ENCODE data around the gene PTPRD.

The PTPRD gene

DNA sequence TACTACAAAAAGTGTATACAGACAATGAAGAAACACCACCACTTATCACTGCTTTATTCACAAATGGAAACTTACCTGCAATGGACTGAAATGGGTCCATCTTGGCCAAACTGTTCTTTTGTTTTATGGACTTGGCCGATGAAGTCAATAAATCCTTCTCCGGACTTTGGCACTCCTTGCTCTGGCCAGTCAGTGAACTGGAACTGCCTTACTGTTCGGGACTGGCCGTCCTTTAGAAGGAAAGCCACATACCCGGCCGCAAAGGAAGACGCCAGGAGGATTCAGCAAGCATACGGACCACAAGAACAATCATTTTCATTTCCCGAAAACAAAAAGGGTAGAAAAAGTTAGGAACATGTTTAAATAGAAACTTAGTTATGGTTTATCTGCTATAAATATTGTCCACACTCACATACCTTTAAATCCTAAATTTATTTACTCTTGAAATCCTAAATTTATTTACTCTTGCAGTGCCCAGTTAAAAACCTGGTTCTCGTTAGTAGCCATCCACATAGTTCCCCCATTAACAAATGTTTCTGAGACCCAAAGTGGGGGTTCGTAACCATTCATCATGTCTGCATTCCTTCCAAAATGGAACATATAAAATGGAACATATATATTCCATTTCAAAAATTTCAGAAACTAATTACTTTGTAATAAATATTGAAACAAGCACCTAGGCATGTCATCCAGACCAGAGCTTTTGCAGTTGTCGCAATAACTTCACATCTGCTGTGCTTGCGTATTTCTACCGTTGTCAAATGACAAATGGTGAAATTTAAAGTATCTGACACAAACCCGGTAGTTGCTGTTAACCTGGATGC lies 2281.1 kb downstream of the PTPRD start:
- no peak overlapping the region for H3K27ac ChIP-seq (ENCODE audit: low read depth, low read length)
- H3K36me3 ChIP-seq (ENCODE audit: insufficient read depth, low read length), result no peaks in the 10 kb centered on the region

DNA sequence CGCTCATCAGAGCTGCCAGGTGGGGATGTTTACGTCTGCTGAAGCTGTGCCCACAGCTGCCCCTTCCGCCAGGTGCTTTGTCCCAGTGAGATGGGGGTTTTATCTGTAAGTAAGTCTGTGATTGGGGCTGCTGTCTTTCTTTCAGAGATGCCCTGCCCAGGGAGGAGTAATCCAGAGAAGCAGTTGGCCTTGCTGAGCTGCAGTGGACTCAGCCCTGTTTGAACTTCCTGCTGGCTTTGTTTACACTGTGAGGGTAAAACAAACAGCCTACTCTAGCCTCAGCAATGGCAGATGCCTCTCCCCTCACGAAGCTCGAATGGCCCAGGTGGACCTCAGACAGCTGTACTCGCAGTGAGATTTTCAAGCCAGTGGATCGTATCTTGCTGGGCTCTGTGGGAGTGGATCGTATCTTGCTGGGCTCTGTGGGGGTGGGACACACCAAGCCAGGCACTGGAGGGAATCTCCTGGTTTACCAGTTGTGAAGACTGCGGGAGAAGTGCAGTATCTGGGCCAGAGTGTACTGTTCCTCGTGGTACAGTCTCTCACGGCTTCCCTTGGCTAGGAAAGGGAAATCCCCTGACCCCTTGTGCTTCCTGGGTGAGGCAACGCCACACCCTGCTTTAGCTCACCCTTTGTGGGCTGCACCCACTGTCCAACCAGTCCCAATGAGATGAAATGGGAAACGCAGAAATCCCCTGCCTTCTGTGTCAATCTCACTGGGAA lies 2283.1 kb downstream of the PTPRD start:
- Histone ChIP-seq H3K4me1 (ENCODE audit: control insufficient read depth, insufficient read depth, low read length, unreplicated experiment) (no peaks in the 10 kb centered on the region), H3K27ac (ENCODE audit: low read depth, low read length) (no peak overlapping the region), H3K27me3 (ENCODE audit: insufficient read depth, low read length) (no peaks in the 10 kb centered on the region), H2AFZ (ENCODE audit: low read length, unreplicated experiment) (no peak overlapping the region), H3K4me3 (ENCODE audit: low read depth, low read length) (no peak overlapping the region), H3K79me2 (ENCODE audit: control insufficient read depth, insufficient read depth, low read length, unreplicated experiment) (no peaks in the 10 kb centered on the region), H3K36me3 (ENCODE audit: insufficient read depth, low read length) (no peaks in the 10 kb centered on the region)

More for the DNA sequence above, 2281.1 kb downstream of the PTPRD start:
- Histone ChIP-seq H3K27me3 (ENCODE audit: insufficient read depth, low read length) (no peaks in the 10 kb centered on the region), H3K4me3 (ENCODE audit: low read depth, low read length) (no peak overlapping the region), H3K4me1 (ENCODE audit: control insufficient read depth, insufficient read depth, low read length, unreplicated experiment) (no peaks in the 10 kb centered on the region), H3K79me2 (ENCODE audit: control insufficient read depth, insufficient read depth, low read length, unreplicated experiment) (no peaks in the 10 kb centered on the region), H2AFZ (ENCODE audit: low read length, unreplicated experiment) (no peak overlapping the region)

DNA sequence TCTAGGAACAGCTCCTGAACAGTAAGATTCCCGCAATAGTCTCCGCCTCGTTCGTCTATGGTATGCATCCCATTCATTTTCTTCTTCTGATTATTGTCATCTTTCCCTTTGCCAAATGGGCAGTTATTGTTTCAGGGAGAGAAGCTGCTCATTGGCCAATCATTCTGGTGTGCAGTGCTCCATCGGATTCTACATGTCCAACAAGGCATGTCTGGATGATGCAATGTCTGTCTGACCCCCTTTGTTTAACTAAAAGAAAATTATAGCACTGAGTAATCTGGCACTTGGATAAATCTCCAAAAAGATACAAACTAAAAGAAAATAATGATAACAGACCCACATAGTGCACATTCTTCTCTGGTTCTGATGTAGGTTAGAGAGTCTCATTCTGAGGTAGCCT lies 2297.6 kb downstream of the PTPRD start:
- Histone ChIP-seq H3K4me3 (ENCODE audit: low read depth, low read length) (no peak overlapping the region), H3K79me2 (ENCODE audit: control insufficient read depth, insufficient read depth, low read length, unreplicated experiment) (no peaks in the 10 kb centered on the region), H3K27me3 (ENCODE audit: insufficient read depth, low read length) (no peaks in the 10 kb centered on the region), H3K36me3 (ENCODE audit: insufficient read depth, low read length) (no peaks in the 10 kb centered on the region), H2AFZ (ENCODE audit: low read length, unreplicated experiment) (no peak overlapping the region), H3K27ac (ENCODE audit: low read depth, low read length) (no peak overlapping the region), H3K4me1 (ENCODE audit: control insufficient read depth, insufficient read depth, low read length, unreplicated experiment) (no peaks in the 10 kb centered on the region)

GRCh38 chr9:8309258-8309657 lies 2303.5 kb downstream of the PTPRD start:
- Histone ChIP-seq H3K27ac (ENCODE audit: low read depth, low read length) (no peak overlapping the region), H3K27me3 (ENCODE audit: insufficient read depth, low read length) (no peaks in the 10 kb centered on the region), H3K36me3 (ENCODE audit: insufficient read depth, low read length) (no peaks in the 10 kb centered on the region), H3K79me2 (ENCODE audit: control insufficient read depth, insufficient read depth, low read length, unreplicated experiment) (no peaks in the 10 kb centered on the region), H3K4me1 (ENCODE audit: control insufficient read depth, insufficient read depth, low read length, unreplicated experiment) (no peaks in the 10 kb centered on the region), H2AFZ (ENCODE audit: low read length, unreplicated experiment) (no peak overlapping the region), H3K4me3 (ENCODE audit: low read depth, low read length) (no peak overlapping the region)

DNA sequence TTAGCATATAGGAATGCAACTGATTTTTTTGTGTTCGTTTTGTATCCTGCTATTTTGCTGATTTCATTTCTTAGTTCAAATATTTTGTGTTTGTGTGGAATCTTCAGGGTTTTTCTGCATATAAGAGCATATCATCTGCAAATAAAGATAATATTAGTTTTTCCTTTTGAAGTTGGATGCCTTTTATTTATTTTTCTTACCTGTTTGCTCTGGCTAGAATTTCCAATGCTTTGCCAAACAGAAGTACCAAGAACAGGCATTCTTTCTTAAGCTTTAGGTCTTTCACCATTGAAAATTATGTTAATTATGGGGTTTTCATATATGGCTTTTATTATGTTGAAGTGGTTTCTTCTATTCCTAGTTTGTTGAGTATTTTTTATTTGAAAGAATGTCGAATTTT lies 2308.1 kb downstream of the PTPRD start:
- no peaks in the 10 kb centered on the region for H3K27me3 ChIP-seq (ENCODE audit: insufficient read depth, low read length)

GRCh38 chr9:8301296-8301695 lies 2311.5 kb downstream of the PTPRD start:
- no peak overlapping the region for H3K27ac ChIP-seq (ENCODE audit: low read depth, low read length)
- no peaks in the 10 kb centered on the region for H3K79me2 ChIP-seq (ENCODE audit: control insufficient read depth, insufficient read depth, low read length, unreplicated experiment)
- no peaks in the 10 kb centered on the region for H3K36me3 ChIP-seq (ENCODE audit: insufficient read depth, low read length)
- H3K27me3 ChIP-seq (ENCODE audit: insufficient read depth, low read length), result no peaks in the 10 kb centered on the region
- H2AFZ ChIP-seq (ENCODE audit: low read length, unreplicated experiment), result no peak overlapping the region
- no peak overlapping the region for H3K4me3 ChIP-seq (ENCODE audit: low read depth, low read length)
- H3K4me1 ChIP-seq (ENCODE audit: control insufficient read depth, insufficient read depth, low read length, unreplicated experiment), result no peaks in the 10 kb centered on the region

More for the DNA sequence above, 2308.1 kb downstream of the PTPRD start:
- H3K4me3 ChIP-seq (ENCODE audit: low read depth, low read length), result no peak overlapping the region
- H3K4me1 ChIP-seq (ENCODE audit: control insufficient read depth, insufficient read depth, low read length, unreplicated experiment), result no peaks in the 10 kb centered on the region
- no peak overlapping the region for H3K27ac ChIP-seq (ENCODE audit: low read depth, low read length)
- H3K36me3 ChIP-seq (ENCODE audit: insufficient read depth, low read length), result no peaks in the 10 kb centered on the region
- H3K79me2 ChIP-seq (ENCODE audit: control insufficient read depth, insufficient read depth, low read length, unreplicated experiment), result no peaks in the 10 kb centered on the region
- no peak overlapping the region for H2AFZ ChIP-seq (ENCODE audit: low read length, unreplicated experiment)

- H3K27me3 ChIP-seq (ENCODE audit: insufficient read depth, low read length), result no peaks in the 10 kb centered on the region
- no peak overlapping the region for H2AFZ ChIP-seq (ENCODE audit: low read length, unreplicated experiment)
- no peaks in the 10 kb centered on the region for H3K4me1 ChIP-seq (ENCODE audit: control insufficient read depth, insufficient read depth, low read length, unreplicated experiment)
- H3K79me2 ChIP-seq (ENCODE audit: control insufficient read depth, insufficient read depth, low read length, unreplicated experiment), result no peaks in the 10 kb centered on the region
- no peak overlapping the region for H3K4me3 ChIP-seq (ENCODE audit: low read depth, low read length)
- no peak overlapping the region for H3K27ac ChIP-seq (ENCODE audit: low read depth, low read length)
- H3K36me3 ChIP-seq (ENCODE audit: insufficient read depth, low read length), result no peaks in the 10 kb centered on the region
Observed at GRCh38 chr9:8297047-8297446, 2315.8 kb downstream of the PTPRD start.

DNA sequence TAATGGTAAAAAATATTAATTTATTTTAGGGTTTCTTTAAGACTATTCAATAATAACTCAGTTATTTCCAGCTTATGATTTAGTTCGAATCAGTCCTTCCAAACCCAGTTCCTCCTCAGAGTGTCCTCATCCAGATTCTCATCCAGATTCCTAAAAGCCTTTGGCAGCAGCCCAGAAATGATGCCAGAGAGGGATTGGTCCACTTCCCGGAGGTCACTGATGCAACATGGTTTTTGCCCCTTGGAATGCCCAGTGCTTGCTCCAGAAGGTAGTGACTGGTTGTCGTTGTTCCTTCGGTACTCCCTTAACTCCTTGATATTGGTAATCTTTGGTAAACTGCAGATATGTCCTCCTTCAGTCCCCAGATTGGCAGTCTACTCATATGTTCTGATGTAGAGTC lies 2320.1 kb downstream of the PTPRD start:
- no peak overlapping the region for H3K4me3 ChIP-seq (ENCODE audit: low read depth, low read length)
- no peak overlapping the region for H3K27ac ChIP-seq (ENCODE audit: low read depth, low read length)
- no peaks in the 10 kb centered on the region for H3K4me1 ChIP-seq (ENCODE audit: control insufficient read depth, insufficient read depth, low read length, unreplicated experiment)
- no peak overlapping the region for H2AFZ ChIP-seq (ENCODE audit: low read length, unreplicated experiment)
- H3K27me3 ChIP-seq (ENCODE audit: insufficient read depth, low read length), result no peaks in the 10 kb centered on the region
- H3K36me3 ChIP-seq (ENCODE audit: insufficient read depth, low read length), result no peaks in the 10 kb centered on the region
- no peaks in the 10 kb centered on the region for H3K79me2 ChIP-seq (ENCODE audit: control insufficient read depth, insufficient read depth, low read length, unreplicated experiment)

DNA sequence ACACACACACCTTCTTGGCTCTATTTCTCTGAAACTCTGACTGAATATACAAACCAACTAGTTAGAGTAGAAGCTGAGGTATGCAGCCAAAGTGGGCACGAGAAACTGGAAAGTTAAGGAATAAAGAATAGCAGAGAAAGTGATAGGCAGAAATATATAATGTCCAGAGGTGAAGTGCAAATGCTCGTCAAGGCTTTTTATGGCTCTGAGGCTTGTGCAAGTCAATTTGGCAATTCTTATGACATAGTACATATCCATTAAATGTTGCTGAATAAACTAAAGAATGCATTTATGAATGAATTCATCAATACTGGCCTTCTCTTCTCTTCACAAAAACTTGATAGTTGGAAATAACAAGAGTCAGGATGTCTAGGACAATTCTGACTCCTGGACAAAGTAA lies 2323.1 kb downstream of the PTPRD start:
- Histone ChIP-seq H3K36me3 (ENCODE audit: insufficient read depth, low read length) (no peaks in the 10 kb centered on the region), H3K27ac (ENCODE audit: low read depth, low read length) (no peak overlapping the region), H3K4me1 (ENCODE audit: control insufficient read depth, insufficient read depth, low read length, unreplicated experiment) (no peaks in the 10 kb centered on the region), H3K4me3 (ENCODE audit: low read depth, low read length) (no peak overlapping the region), H3K79me2 (ENCODE audit: control insufficient read depth, insufficient read depth, low read length, unreplicated experiment) (no peaks in the 10 kb centered on the region), H2AFZ (ENCODE audit: low read length, unreplicated experiment) (no peak overlapping the region), H3K27me3 (ENCODE audit: insufficient read depth, low read length) (no peaks in the 10 kb centered on the region)

DNA sequence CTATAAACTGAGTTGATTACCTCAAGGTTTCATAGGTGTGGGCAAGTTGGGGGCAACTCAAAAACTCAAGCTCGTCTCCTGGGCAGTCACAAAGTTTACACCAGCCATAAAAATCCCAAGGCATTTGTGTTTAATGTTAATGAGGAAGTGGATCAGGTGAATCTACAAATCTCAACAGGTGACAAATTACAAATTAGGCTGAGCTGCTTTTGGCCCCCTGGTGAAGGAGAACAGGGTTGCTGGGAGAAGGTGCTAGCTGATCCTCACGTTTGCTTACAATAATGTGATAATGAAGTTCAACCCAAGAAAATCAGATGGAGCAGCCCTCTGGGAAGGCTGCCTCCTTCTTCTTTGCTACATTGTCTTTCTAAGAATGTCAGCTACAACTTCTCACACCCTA lies 2324.8 kb downstream of the PTPRD start:
- no peaks in the 10 kb centered on the region for H3K4me1 ChIP-seq (ENCODE audit: control insufficient read depth, insufficient read depth, low read length, unreplicated experiment)
- H3K4me3 ChIP-seq (ENCODE audit: low read depth, low read length), result no peak overlapping the region
- no peak overlapping the region for H3K27ac ChIP-seq (ENCODE audit: low read depth, low read length)
- H3K79me2 ChIP-seq (ENCODE audit: control insufficient read depth, insufficient read depth, low read length, unreplicated experiment), result no peaks in the 10 kb centered on the region
- no peak overlapping the region for H2AFZ ChIP-seq (ENCODE audit: low read length, unreplicated experiment)
- H3K36me3 ChIP-seq (ENCODE audit: insufficient read depth, low read length), result no peaks in the 10 kb centered on the region
- H3K27me3 ChIP-seq (ENCODE audit: insufficient read depth, low read length), result no peaks in the 10 kb centered on the region

DNA sequence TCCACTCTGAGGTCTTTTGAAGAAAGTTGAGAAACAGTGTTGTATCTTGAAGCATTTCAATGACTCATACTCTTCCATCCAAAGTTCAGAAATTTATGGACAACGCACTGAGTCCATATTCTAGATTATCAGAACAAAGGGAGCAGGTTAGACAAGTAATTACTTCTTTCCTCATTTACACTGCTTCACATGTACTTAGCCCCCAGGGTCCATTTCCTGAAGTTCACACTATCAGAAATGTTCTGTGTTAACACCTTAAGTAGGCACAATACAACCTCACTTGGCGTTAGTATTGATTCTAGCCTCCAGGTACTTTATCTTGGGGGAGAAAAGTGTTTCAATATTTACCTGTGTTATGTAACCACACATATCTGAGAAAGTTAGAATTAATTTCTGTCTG lies 2325.3 kb downstream of the PTPRD start:
- Histone ChIP-seq H3K36me3 (ENCODE audit: insufficient read depth, low read length) (no peaks in the 10 kb centered on the region), H2AFZ (ENCODE audit: low read length, unreplicated experiment) (no peak overlapping the region), H3K4me3 (ENCODE audit: low read depth, low read length) (no peak overlapping the region), H3K79me2 (ENCODE audit: control insufficient read depth, insufficient read depth, low read length, unreplicated experiment) (no peaks in the 10 kb centered on the region), H3K27ac (ENCODE audit: low read depth, low read length) (no peak overlapping the region), H3K27me3 (ENCODE audit: insufficient read depth, low read length) (no peaks in the 10 kb centered on the region), H3K4me1 (ENCODE audit: control insufficient read depth, insufficient read depth, low read length, unreplicated experiment) (no peaks in the 10 kb centered on the region)
